Measurements from ENCODE around the gene IDI2.

The IDI2 gene

DNA sequence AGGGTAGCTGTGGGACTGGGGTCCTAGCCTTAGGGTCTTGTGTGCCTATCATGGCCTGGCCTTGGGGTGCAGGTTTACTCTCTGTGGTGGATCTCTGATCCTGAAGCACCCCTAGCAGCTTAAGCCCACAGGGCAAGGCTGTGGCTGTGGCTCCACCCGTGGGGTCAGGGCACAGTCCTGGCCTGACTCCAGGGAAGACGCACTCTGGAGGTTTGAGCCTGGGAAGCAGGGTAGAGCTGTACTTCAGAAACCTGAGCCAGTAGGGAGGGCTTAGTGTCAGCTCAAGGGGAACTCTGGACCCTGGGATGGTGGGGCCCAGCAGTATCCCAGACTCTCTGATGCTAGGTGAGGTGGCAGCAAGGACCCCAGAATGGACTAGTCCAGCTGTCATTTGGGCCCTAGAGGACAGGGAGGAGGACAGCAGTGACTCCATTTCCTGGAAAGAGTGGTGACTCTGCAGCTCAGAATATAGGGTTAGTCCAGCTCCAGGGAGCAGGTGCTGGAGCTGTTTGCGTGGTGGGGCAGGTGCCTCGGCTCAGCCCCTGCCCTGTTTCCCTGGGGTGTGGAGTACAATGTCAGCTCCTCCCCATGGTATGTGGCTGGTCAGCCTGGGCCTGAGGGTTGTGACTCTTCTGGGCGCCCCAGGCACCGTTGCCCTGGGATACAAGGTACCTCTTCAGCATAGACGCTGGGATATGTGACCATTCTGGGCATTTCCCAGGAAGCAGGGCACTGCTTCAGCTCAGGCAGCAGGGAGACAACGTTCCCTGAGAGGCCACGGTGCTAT, 21.6 kb downstream of the IDI2 start:
- DNase-seq: no peak

GRCh38 chr10:1002425-1003006, 23.1 kb downstream of the IDI2 start:
- DNase-seq: no peak

GRCh38 chr10:997266-998022, 28.2 kb downstream of the IDI2 start:
- no peak for DNase-seq

GRCh38 chr10:996031-996430, 29.6 kb downstream of the IDI2 start:
- DNase-seq: no peak

DNA sequence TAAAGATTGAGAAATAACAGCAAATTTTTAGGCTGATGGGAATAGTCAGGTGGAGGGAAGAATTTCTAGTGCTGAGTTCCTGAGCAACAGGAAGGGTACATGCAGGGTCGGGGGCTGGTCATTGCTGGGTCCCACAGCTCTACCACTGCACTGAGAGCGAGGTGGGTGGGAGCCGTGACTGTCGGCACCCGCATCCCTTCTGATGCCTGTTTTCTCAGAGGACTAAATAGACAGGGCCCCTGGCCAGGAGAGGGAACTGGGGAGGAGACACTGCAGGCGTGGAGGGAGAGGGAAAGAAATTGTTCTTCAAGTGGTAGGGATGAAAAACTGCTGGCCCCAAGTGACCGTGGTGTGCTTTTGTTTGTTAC, 30.1 kb downstream of the IDI2 start:
- DNase-seq: no peak

- DNase-seq: no peak
Measured at GRCh38 chr10:994836-995558, 30.7 kb downstream of the IDI2 start.

DNA sequence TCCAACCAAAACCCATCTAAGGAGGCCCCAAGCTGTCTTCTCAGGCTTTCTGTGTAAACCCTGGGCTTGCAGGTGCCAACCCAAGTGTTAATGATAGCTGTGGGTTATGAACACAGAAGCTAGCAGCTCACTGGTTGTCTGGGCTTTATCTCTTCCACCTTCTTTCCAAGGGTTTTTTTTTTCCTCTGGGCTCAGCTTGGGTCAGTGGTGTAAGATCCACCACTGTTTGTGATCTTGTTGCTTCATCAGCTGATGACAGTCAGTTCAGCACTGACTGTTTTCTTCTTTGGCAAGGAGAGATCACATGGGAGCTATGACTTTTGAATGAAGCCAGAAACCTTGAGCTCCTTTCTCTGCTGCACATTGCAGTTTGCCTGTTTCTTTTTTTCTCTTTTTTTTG, 32.8 kb downstream of the IDI2 start:
- no peak for DNase-seq

- no peak for DNase-seq
Measured at GRCh38 chr10:992467-992866, 33.2 kb downstream of the IDI2 start.

DNA sequence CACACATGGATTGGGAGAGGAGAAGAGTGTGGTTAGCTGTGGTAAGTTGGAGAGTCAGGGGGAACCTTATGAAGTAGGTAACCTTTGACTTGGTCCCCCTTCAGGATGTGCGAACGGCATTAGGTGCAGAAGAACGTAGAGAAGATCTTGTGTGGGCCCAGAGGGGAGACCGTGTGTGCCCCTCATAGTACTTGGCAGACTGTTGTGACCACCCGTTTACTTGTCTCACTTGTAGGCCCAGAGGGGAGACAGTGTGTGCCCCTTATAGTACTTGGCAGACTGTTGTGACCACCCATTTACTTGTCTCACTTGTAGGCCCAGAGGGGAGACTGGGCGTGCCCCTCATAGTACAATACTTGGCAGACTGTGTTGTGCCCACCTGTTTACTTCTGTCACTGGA, 34.9 kb downstream of the IDI2 start:
- DNase-seq: no peak

GRCh38 chr10:988667-989545, 36.8 kb downstream of the IDI2 start:
- no peak for DNase-seq

DNA sequence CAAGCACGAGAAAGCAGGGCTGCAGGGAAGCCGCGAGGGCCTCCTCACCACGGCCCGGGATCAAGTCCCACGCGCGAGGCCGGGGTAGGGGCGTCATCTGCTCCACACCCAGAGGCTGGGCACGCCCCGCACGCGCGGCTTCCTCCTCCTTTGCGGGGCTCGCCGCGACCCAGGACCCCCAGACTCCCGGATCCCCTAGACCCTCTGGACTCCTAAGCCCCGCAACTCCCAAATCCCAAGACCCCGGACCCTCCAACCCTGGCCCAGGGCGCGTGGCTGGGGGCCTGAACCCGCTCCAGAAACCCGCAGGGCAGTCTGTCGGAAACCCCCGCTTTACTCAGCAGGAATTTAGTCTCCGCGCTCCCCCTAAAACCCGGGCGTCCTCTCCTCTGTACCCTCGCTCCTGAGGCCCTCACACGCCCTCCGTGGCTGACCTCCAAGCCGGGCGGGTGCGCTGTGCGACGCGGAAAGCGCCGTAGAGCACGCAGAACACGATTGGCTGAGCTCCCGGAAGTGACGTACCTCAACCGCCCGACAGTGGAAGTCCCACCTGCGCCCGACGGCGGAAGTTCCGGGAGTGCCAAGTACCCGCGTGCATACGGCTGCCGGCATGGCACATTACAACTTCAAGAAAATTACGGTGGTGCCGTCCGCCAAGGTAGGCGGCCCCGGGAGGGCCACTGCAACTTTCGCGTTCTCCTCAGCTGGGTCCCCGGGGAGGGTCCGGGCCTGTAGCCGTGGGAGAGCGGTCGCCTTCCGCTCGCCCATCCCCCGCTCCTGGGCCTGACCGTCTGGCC, 37.6 kb downstream of the IDI2 start, which contains the start of gene GTPBP4:
Gene GTPBP4, plus strand, starts transcription at position 565 of the 797 bp plus-strand sequence. Its CDS starts 46 bp downstream, at position 611.
- peak; percentile 98 for DNase-seq

DNA sequence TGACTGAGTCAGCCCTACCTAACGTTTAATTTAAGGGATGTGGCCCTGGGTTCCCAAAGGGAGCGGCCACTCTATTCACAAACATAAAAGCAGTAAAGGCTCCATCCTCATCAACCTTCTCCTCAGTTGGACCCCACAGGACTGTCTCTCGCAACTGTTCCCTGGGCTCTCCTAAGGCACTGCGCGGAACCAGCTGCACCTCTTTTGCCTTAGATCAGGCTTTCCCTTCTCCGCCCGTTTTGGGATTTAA, 38.1 kb downstream of the IDI2 start:
- DNase-seq: no peak

- DNase-seq: no peak
Measured at GRCh38 chr10:986881-987619, 38.6 kb downstream of the IDI2 start.

GRCh38 chr10:986137-986825, 39.4 kb downstream of the IDI2 start:
- DNase-seq: peak; percentile 31

DNA sequence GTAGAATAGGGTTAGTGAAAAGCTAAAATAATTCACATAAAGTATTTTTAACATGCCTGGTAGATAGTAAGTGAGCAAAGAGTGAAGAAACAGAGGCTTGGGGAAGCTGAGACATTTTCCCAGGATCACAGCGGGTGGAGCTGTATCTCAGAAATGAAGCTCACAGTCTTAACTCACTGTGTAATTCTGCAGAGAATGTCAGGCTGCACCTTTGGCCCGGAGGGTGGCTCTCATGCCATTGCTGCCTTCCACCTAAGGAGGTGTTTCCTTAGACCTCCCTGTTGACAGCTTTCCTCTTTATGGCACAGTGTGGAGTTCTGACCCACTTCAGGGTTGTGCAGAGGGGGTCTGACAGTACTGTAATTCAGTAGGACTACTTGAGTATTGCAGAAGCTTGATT, 40.3 kb downstream of the IDI2 start:
- no peak for DNase-seq

GRCh38 chr10:983971-984655, 41.5 kb downstream of the IDI2 start:
- no peak for DNase-seq

- no peak for DNase-seq
Measured at GRCh38 chr10:983401-983800, 42.3 kb downstream of the IDI2 start.

DNA sequence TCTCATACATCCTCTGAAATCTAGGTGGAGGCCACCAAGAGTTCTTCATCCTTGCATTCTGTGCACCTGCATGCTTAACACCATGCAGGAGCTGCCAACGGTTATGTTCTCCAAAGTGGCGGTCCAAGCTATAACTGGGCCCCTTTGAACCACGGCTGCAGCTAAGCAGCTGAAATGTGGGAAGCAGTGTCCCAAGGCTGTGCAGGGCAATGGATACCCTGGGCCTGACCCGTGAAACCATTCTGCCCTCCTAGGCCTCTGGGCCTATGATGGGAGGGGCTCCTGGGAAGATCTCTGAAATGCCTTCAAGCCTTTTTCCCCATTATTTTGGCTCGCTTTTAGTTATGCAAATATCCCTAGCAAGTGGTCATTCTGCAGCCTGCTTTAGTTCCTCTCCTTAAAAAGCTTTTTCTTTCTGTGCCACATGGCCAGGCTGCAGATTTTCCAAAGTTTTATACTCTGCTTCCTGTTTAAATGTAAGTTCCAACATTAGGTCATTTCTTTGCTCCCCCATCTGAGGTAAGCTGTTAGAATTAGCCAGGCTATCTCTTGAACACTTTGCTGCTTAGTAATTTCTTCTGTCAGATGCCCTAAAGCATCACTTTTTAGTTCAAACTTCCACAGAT, 45.1 kb downstream of the IDI2 start:
- DNase-seq: no peak

GRCh38 chr10:978826-979421, 46.7 kb downstream of the IDI2 start:
- DNase-seq: no peak

Measured in activated CD4-positive, alpha-beta T cell treated with anti-CD3 and anti-CD28 coated beads, Interleukin-2, amount 50 U/mL, for 16 hours (primary cell).